PC-3 (cell line): ENCODE measurements around the gene DVL1. TPM values are rescaled to one million over a fixed set of nuclear protein-coding genes. Genes with fewer than 3 reads are reported as not detected.

Source experiments
- ATAC-seq: fragments of 200-7000 bp; cut with Tn5 transposase; 2 replicates; pipeline ENCODE4 v1.9.1; 2020; ENCODE audit warnings: mild to moderate bottlenecking, moderate library complexity
- BruUV-seq: library from RNA; stranded (reverse); fragments of 400-500 nt; replicated peaks from 2 replicates; lab custom pipeline; 2021; lab: Mats Ljungman, UMichigan
- CTCF ChIA-PET: fragments of 300-600 bp; sonication (Branson Sonifier 250); formaldehyde crosslinking; loops from one replicate; lab custom pipeline; 2022; ENCODE audit warnings: antibody characterized with exemption; lab: Charles Lee
- POLR2A ChIA-PET: fragments of 300-600 bp; sonication (Branson Sonifier 250); formaldehyde crosslinking; loops from one replicate; lab custom pipeline; 2022; ENCODE audit warnings: antibody characterized with exemption; ENCODE audit not compliant: unreplicated experiment; lab: Charles Lee
- DNase-seq: peaks from one replicate; pipeline ENCODE4 v3.0.0-alpha.2; 2015
- H2AFZ ChIP-seq: fragments of 300-600 bp; sonication (generic); 2 replicates; pipeline ENCODE4 v1.6.0; 2016; ENCODE audit warnings: antibody characterized with exemption, low read length
- H3F3A ChIP-seq: fragments of 300-600 bp; sonication (generic); one replicate; pipeline ENCODE4 v1.6.0; 2017; ENCODE audit warnings: antibody characterized with exemption, low read length, control low read depth, mild to moderate bottlenecking; ENCODE audit not compliant: unreplicated experiment
- H3K27ac ChIP-seq: fragments of 300-600 bp; sonication (generic); 2 replicates; pipeline ENCODE4 v1.5.1; 2016; ENCODE audit warnings: mild to moderate bottlenecking, low read length
- H3K27me3 ChIP-seq: fragments of 300-600 bp; sonication (generic); 2 replicates; pipeline ENCODE4 v1.6.1; 2016; ENCODE audit warnings: low read length, mixed read lengths
- H3K36me3 ChIP-seq: fragments of 300-600 bp; sonication (generic); 2 replicates; pipeline ENCODE4 v1.6.1; 2016; ENCODE audit warnings: low read depth, mixed run types, low read length, mixed read lengths
- H3K4me1 ChIP-seq: fragments of 300-600 bp; sonication (generic); 2 replicates; pipeline ENCODE4 v1.5.1; 2016; ENCODE audit warnings: low read length; ENCODE audit not compliant: insufficient read depth
- H3K4me2 ChIP-seq: fragments of 300-600 bp; sonication (generic); 2 replicates; pipeline ENCODE4 v1.6.0; 2016; ENCODE audit warnings: low read length
- H3K4me3 ChIP-seq: fragments of 300-600 bp; sonication (generic); 2 replicates; pipeline ENCODE4 v1.5.1; 2016; ENCODE audit warnings: mild to moderate bottlenecking, low read length, mixed read lengths
- H3K79me2 ChIP-seq: fragments of 300-600 bp; sonication (generic); 2 replicates; pipeline ENCODE4 v1.6.1; 2017; ENCODE audit warnings: low read length, mixed read lengths
- H3K9ac ChIP-seq: fragments of 300-600 bp; sonication (generic); 2 replicates; pipeline ENCODE4 v1.6.0; 2016; ENCODE audit warnings: mild to moderate bottlenecking, low read length
- H3K9me2 ChIP-seq: fragments of 300-600 bp; sonication (generic); replicated peaks from 2 replicates; pipeline ENCODE4 v1.6.1; 2016; ENCODE audit warnings: mixed run types, low read length, mixed read lengths
- H3K9me3 ChIP-seq: fragments of 300-600 bp; sonication (generic); 2 replicates; pipeline ENCODE4 v1.6.1; 2016; ENCODE audit warnings: low read length, mixed read lengths
- H4K20me1 ChIP-seq: fragments of 300-600 bp; sonication (generic); 2 replicates; pipeline ENCODE4 v1.6.1; 2016; ENCODE audit warnings: low read length, mixed read lengths
- EZH2 ChIP-seq: fragments of 300-600 bp; sonication (generic); IDR thresholded peaks from one replicate; pipeline ENCODE4 v1.6.1; 2017; ENCODE audit warnings: antibody characterized with exemption, mild to moderate bottlenecking, low read length; ENCODE audit not compliant: unreplicated experiment
- EZH2phosphoT487 ChIP-seq: fragments of 300-600 bp; sonication (generic); IDR thresholded peaks from 2 replicates; pipeline ENCODE4 v1.6.1; 2018; ENCODE audit warnings: mild to moderate bottlenecking, antibody characterized with exemption, low read length, borderline replicate concordance
- intact Hi-C: fragments of 100-400 bp; cut with micrococcal nuclease; formaldehyde crosslinking; loops from 2 replicates; pipeline ENCODE4 v1.9.0; 2023
- total RNA-seq: library from RNA; depleted of rRNA; stranded (reverse); fragments of >200 nt; gene quantifications from 2 replicates; pipeline ENCODE4 v1.2.3, GENCODE V29; 2014
- TF ChIP-seq, protein P1 (sequence below): fragments of 300-600 bp; sonication (generic); conservative IDR thresholded peaks from 2 replicates; pipeline ENCODE4 v1.5.1; 2017; ENCODE audit warnings: antibody characterized with exemption, low read depth, mild to moderate bottlenecking, low read length

Gene DVL1
- total RNA-seq, 1 experiment from 2014 or later, result 626 TPM

- no peaks in the 10 kb centered on the region for H4K20me1 ChIP-seq
- H3K9me2 ChIP-seq, result no peaks in the 10 kb centered on the region
- no peak overlapping the region for H3K4me3 ChIP-seq
- H3K9ac ChIP-seq, result 0 out of 2 replicates have a peak overlapping the region, but pooled peaks have one; percentile 11
- peak overlapping the region; percentile 68 for H3K27ac ChIP-seq
- peaks cover 4% of the 10 kb centered on the region; the same call in 1 of the 2 replicates for H3K36me3 ChIP-seq
- ATAC-seq (peak; percentile 5), DNase-seq (no peak)
- H2AFZ ChIP-seq, result no peak overlapping the region
- POLR2A ChIA-PET, result no interaction called here
- H3K79me2 ChIP-seq, result peaks cover 18% of the 10 kb centered on the region
- H3K27me3 ChIP-seq, result no peaks in the 10 kb centered on the region
- H3K4me1 ChIP-seq, result peaks cover 47% of the 10 kb centered on the region
- peak overlapping the region; percentile 54 for H3K4me2 ChIP-seq
- no TSS peak for BruUV-seq
- CTCF ChIA-PET, result no interaction called here
- no peaks in the 10 kb centered on the region for H3F3A ChIP-seq
- no peak for TF ChIP-seq EZH2phosphoT487
- TF ChIP-seq, protein P1, sequence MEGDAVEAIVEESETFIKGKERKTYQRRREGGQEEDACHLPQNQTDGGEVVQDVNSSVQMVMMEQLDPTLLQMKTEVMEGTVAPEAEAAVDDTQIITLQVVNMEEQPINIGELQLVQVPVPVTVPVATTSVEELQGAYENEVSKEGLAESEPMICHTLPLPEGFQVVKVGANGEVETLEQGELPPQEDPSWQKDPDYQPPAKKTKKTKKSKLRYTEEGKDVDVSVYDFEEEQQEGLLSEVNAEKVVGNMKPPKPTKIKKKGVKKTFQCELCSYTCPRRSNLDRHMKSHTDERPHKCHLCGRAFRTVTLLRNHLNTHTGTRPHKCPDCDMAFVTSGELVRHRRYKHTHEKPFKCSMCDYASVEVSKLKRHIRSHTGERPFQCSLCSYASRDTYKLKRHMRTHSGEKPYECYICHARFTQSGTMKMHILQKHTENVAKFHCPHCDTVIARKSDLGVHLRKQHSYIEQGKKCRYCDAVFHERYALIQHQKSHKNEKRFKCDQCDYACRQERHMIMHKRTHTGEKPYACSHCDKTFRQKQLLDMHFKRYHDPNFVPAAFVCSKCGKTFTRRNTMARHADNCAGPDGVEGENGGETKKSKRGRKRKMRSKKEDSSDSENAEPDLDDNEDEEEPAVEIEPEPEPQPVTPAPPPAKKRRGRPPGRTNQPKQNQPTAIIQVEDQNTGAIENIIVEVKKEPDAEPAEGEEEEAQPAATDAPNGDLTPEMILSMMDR, result no peak
- no peak for TF ChIP-seq EZH2
- no peaks in the 10 kb centered on the region for H3K9me3 ChIP-seq
- intact Hi-C loops, result loop anchor here (2.0 kb wide), 1 partner anchor 14 kb away; no protein-coding TSS in a partner anchor
Observed at GRCh38 chr1:1330366-1331067, 18.7 kb downstream of the DVL1 start.

- TF ChIP-seq, protein P1, result no peak
- TF ChIP-seq EZH2 (no peak), EZH2phosphoT487 (no peak)
- CTCF ChIA-PET, result no interaction called here
Observed at GRCh38 chr1:1329304-1330210, 19.7 kb downstream of the DVL1 start.

More at GRCh38 chr1:1329304-1330210, 19.7 kb downstream of the DVL1 start:
- Histone ChIP-seq H3K9me3 (no peaks in the 10 kb centered on the region), H2AFZ (no peak overlapping the region), H3K4me3 (no peak overlapping the region), H3K36me3 (peaks cover 3% of the 10 kb centered on the region; the same call in 1 of the 2 replicates), H3K27ac (no peak overlapping the region), H3K4me2 (no peak overlapping the region), H3K27me3 (no peaks in the 10 kb centered on the region), H4K20me1 (no peaks in the 10 kb centered on the region), H3K9me2 (no peaks in the 10 kb centered on the region), H3F3A (no peaks in the 10 kb centered on the region), H3K4me1 (peaks cover 47% of the 10 kb centered on the region), H3K79me2 (peaks cover 26% of the 10 kb centered on the region), H3K9ac (no peak overlapping the region)
- no TSS peak for BruUV-seq
- DNase-seq, result peak; percentile 37
- no peak for ATAC-seq
- POLR2A ChIA-PET, result no interaction called here
- intact Hi-C loops, result loop anchor here (2.0 kb wide), 1 partner anchor 15 kb away; no protein-coding TSS in a partner anchor
